DOHH2 (cell line): ENCODE measurements around the gene ANKRD34B.
"Not testable (repeated sequence)": the region's sequence is repeated elsewhere in the genome, so short reads cannot be mapped to it uniquely, and the experiment has no call there.

Experiments used
- H3F3A ChIP-seq: fragments of 200-600 bp; sonication (generic), shearing (Covaris generic); 2 replicates; pipeline ENCODE4 v1.6.0; 2016; ENCODE audit warnings: antibody characterized with exemption, mild to moderate bottlenecking; ENCODE audit not compliant: control insufficient read depth, insufficient read depth
- H3K27ac ChIP-seq: fragments of 200-600 bp; sonication (generic); 2 replicates; pipeline ENCODE4 v1.5.1; 2014; ENCODE audit warnings: low read depth, mild to moderate bottlenecking, low read length, moderate library complexity
- H3K27me3 ChIP-seq: fragments of 200-600 bp; sonication (generic); 2 replicates; pipeline ENCODE4 v1.6.1; 2014; ENCODE audit warnings: mild to moderate bottlenecking, low read length, mixed read lengths; ENCODE audit not compliant: control insufficient read depth
- H3K36me3 ChIP-seq: fragments of 200-600 bp; sonication (generic); 2 replicates; pipeline ENCODE4 v1.6.1; 2014; ENCODE audit warnings: mild to moderate bottlenecking, low read length, moderate library complexity, mixed read lengths; ENCODE audit not compliant: control insufficient read depth
- H3K4me1 ChIP-seq: fragments of 200-600 bp; sonication (generic); 2 replicates; pipeline ENCODE4 v1.6.1; 2014; ENCODE audit warnings: mild to moderate bottlenecking, low read length, mixed read lengths; ENCODE audit not compliant: control insufficient read depth
- H3K4me2 ChIP-seq: fragments of 200-600 bp; sonication (generic); 2 replicates; pipeline ENCODE4 v1.6.0; 2014; ENCODE audit warnings: mild to moderate bottlenecking, low read length, moderate library complexity
- H3K4me3 ChIP-seq: fragments of 200-600 bp; sonication (generic); 2 replicates; pipeline ENCODE4 v1.5.1; 2014; ENCODE audit warnings: mild to moderate bottlenecking, low read length, mixed read lengths
- H3K79me2 ChIP-seq: fragments of 200-600 bp; sonication (generic); 2 replicates; pipeline ENCODE4 v1.6.1; 2014; ENCODE audit warnings: mild to moderate bottlenecking, low read length, mixed read lengths; ENCODE audit not compliant: control insufficient read depth
- H3K9me2 ChIP-seq: fragments of 200-600 bp; sonication (generic); replicated peaks from 2 replicates; pipeline ENCODE4 v1.6.1; 2014; ENCODE audit warnings: mild to moderate bottlenecking, low read length, mixed read lengths; ENCODE audit not compliant: control insufficient read depth
- H3K9me3 ChIP-seq: fragments of 200-600 bp; sonication (generic); 2 replicates; pipeline ENCODE4 v1.6.1; 2014; ENCODE audit warnings: antibody characterized with exemption, low read length, mixed read lengths; ENCODE audit not compliant: control insufficient read depth, insufficient read depth
- H4K20me1 ChIP-seq: fragments of 200-600 bp; sonication (generic); 2 replicates; pipeline ENCODE4 v1.6.0; 2014; ENCODE audit warnings: low read depth, mild to moderate bottlenecking, antibody characterized with exemption, low read length, moderate library complexity; ENCODE audit not compliant: control insufficient read depth, insufficient read depth
- EZH2phosphoT487 ChIP-seq: fragments of 200-600 bp; sonication (generic); IDR thresholded peaks from 2 replicates; pipeline ENCODE4 v1.6.1; 2017; ENCODE audit warnings: borderline replicate concordance, mild to moderate bottlenecking, antibody characterized with exemption, low read length, moderate library complexity, mixed read lengths
- TF ChIP-seq, protein P1 (sequence below): fragments of 200-600 bp; sonication (generic); IDR thresholded peaks from one replicate; pipeline ENCODE4 v1.5.1; 2014; ENCODE audit warnings: antibody characterized with exemption, mild to moderate bottlenecking, low read depth, low read length; ENCODE audit not compliant: poor library complexity, severe bottlenecking

Gene ANKRD34B

DNA sequence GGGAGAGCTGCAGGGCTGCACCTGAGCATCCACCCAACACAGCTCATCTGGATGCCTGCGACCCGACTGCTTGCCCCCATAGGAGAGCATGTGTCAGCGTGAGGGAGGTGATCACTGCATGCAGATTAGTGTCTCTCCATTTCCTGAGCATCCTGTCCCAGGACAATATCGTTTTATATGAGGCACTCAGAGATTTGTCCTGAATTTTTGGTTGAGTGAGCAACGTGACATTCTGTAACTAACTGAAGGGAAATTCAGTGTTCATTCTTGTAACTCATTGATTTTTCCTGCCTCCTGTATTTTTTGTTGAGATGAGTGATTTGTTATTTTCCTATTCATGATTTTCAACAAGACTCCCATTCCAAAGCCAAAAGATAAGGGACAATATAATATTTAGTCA, 20.7 kb upstream of the ANKRD34B start:
- TF ChIP-seq, protein P1, sequence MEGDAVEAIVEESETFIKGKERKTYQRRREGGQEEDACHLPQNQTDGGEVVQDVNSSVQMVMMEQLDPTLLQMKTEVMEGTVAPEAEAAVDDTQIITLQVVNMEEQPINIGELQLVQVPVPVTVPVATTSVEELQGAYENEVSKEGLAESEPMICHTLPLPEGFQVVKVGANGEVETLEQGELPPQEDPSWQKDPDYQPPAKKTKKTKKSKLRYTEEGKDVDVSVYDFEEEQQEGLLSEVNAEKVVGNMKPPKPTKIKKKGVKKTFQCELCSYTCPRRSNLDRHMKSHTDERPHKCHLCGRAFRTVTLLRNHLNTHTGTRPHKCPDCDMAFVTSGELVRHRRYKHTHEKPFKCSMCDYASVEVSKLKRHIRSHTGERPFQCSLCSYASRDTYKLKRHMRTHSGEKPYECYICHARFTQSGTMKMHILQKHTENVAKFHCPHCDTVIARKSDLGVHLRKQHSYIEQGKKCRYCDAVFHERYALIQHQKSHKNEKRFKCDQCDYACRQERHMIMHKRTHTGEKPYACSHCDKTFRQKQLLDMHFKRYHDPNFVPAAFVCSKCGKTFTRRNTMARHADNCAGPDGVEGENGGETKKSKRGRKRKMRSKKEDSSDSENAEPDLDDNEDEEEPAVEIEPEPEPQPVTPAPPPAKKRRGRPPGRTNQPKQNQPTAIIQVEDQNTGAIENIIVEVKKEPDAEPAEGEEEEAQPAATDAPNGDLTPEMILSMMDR, result no peak
- no peak for TF ChIP-seq EZH2phosphoT487
- no peaks in the 10 kb centered on the region for H4K20me1 ChIP-seq
- H3K4me2 ChIP-seq, result no peak overlapping the region
- H3K9me2 ChIP-seq, result no peaks in the 10 kb centered on the region
- no peaks in the 10 kb centered on the region for H3K4me1 ChIP-seq
- H3F3A ChIP-seq, result no peaks in the 10 kb centered on the region
- no peaks in the 10 kb centered on the region for H3K27me3 ChIP-seq
- no peaks in the 10 kb centered on the region for H3K79me2 ChIP-seq
- H3K36me3 ChIP-seq, result no peaks in the 10 kb centered on the region
- H3K4me3 ChIP-seq, result no peak overlapping the region
- no peak overlapping the region for H3K27ac ChIP-seq
- no peaks in the 10 kb centered on the region for H3K9me3 ChIP-seq

DNA sequence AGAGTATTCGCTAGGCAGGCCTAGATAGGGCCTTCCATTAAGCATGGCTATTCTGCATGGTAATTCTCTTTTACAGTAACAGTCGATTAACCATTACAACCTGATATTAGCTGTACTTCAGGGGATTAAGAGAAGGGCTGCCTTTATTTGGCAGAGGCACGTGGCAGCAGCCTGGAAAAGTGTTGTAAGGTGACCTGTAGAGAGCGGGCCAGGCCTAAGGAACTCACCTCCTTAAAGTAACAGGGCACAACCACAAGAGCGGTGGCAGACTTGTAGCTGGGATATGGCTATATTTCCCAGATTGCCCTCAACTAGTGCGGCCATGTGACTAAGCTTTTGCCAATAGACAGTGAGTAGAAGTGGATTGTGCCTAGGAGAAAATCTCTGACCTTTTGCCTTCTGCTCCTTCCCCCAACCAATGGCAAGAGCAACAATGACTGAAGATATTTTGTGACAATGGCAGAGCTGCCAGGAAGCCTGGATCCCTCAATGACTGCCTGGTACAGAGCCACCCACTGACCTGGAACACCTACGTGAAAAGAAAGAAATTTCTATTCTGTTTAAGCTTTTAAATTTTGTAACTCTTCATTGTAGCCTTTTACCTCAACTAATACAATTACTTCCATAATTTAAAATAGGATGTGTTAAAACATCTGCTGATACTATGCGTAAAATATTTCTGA, 18.9 kb upstream of the ANKRD34B start:
- Histone ChIP-seq H3K4me1 (no peaks in the 10 kb centered on the region), H3F3A (no peaks in the 10 kb centered on the region), H3K27ac (no peak overlapping the region), H3K4me3 (no peak overlapping the region), H3K27me3 (no peaks in the 10 kb centered on the region), H4K20me1 (no peaks in the 10 kb centered on the region), H3K36me3 (no peaks in the 10 kb centered on the region), H3K4me2 (no peak overlapping the region), H3K9me2 (no peaks in the 10 kb centered on the region), H3K9me3 (no peaks in the 10 kb centered on the region), H3K79me2 (no peaks in the 10 kb centered on the region)
- no peak for TF ChIP-seq EZH2phosphoT487
- TF ChIP-seq, protein P1, result no peak

DNA sequence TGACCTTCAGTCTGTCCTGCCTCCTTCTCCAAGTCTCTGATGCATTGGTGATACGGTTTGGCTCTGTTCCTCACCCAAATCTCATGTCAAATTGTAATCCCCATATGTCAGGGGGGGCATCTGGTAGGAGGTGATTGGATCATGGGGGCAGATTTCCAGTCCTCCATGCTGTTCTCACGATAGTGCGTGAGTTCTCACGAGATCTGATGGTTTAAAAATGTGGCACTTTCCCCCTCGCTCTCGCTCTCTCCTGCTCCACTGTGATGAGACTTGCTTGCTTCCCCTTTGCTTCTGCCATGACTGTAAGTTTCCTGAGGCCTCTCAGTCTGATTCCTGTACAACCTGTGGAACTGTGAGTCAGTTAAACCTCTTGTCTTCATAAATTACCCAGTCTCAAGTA, 14.7 kb upstream of the ANKRD34B start:
- Histone ChIP-seq H3K36me3 (no peaks in the 10 kb centered on the region), H3K79me2 (no peaks in the 10 kb centered on the region), H3K27ac (no peak overlapping the region), H3K4me2 (no peak overlapping the region), H3K4me3 (no peak overlapping the region), H3F3A (no peaks in the 10 kb centered on the region), H3K4me1 (no peaks in the 10 kb centered on the region), H3K9me3 (no peaks in the 10 kb centered on the region), H3K9me2 (no peaks in the 10 kb centered on the region), H4K20me1 (no peaks in the 10 kb centered on the region), H3K27me3 (no peaks in the 10 kb centered on the region)
- TF ChIP-seq EZH2phosphoT487, result no peak
- TF ChIP-seq, protein P1, result no peak

DNA sequence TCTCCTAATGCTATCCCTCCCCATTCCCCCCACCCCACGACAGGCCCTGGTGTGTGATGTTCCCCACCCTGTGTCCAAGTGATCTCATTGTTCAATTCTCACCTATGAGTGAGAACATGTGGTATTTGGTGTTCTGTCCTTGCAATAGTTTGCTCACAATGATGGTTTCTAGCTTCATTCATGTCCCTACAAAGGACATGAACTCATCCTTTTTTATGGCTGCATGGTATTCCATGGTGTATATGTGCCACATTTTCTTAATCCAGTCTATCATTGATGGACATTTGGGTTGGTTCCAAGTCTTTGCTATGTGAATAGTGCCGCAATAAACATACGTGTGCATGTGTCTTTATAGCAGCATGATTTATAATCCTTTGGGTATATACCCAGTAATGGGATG, 10.2 kb upstream of the ANKRD34B start:
- not testable (repeated sequence) for H3K4me2 ChIP-seq, H3K4me1 ChIP-seq, H3K9me2 ChIP-seq, H4K20me1 ChIP-seq, H3K36me3 ChIP-seq, H3K9me3 ChIP-seq, H3K27me3 ChIP-seq, H3K79me2 ChIP-seq, H3K27ac ChIP-seq, H3K4me3 ChIP-seq, H3F3A ChIP-seq
